Breast epithelium (tissue), 4 donors: ENCODE measurements around the gene RANBP3L. TPM values are rescaled to one million over a fixed set of nuclear protein-coding genes. Genes with fewer than 3 reads are reported as not detected.

Experiments
- DNase-seq, 2 donors: peaks; one replicate each; pipeline ENCODE4 v3.0.0-alpha.2; 2019; ENCODE audit warnings: low spot score in 2 of 2
- H3K27ac ChIP-seq, 2 donors: fragments of 200-600 bp; sonication (generic) in 1 of 2; one replicate each; pipeline ENCODE4 v1.5.1; 2016 to 2019; ENCODE audit warnings: mild to moderate bottlenecking in 1 of 2
- H3K27me3 ChIP-seq, 2 donors: fragments of 200-600 bp; sonication (generic) in 1 of 2; one replicate each; pipeline versions ENCODE4 v1.5.1 to v1.6.0; 2017 to 2019; ENCODE audit warnings: control low read depth in 1 of 2, mild to moderate bottlenecking in 1 of 2
- H3K36me3 ChIP-seq: fragments of 200-600 bp; one replicate; pipeline ENCODE4 v1.5.1; 2019
- H3K4me1 ChIP-seq, 2 donors: fragments of 200-600 bp; sonication (generic); one replicate each; pipeline ENCODE4 v1.5.1; 2016 to 2019; ENCODE audit warnings: control low read depth in 1 of 2
- H3K4me3 ChIP-seq, 3 donors: fragments of 200-600 bp; sonication (generic); 1 replicate in 2 of 3; 2 replicates in 1 of 3; pipeline ENCODE4 v1.5.1; 2016 to 2019; ENCODE audit warnings: mild to moderate bottlenecking in 3 of 3, moderate library complexity in 2 of 3
- H3K9me3 ChIP-seq, 2 donors: fragments of 200-600 bp; sonication (generic) in 1 of 2; one replicate each; pipeline ENCODE4 v1.5.1; 2016 to 2019; ENCODE audit warnings: control low read depth in 1 of 2
- CTCF ChIP-seq, 3 donors: fragments of 450-650 bp; IDR thresholded peaks; one replicate each; pipeline ENCODE4 v1.5.1; 2016 to 2017; ENCODE audit warnings: antibody characterized with exemption in 3 of 3, mild to moderate bottlenecking in 3 of 3, moderate library complexity in 3 of 3
- POLR2A ChIP-seq: fragments of 450-650 bp; IDR thresholded peaks from one replicate; pipeline ENCODE4 v1.6.1; 2016; ENCODE audit warnings: antibody characterized with exemption, mild to moderate bottlenecking, moderate library complexity
- POLR2AphosphoS5 ChIP-seq, 3 donors: sonication (generic); formaldehyde crosslinking; IDR thresholded peaks; one replicate each; pipeline ENCODE4 v1.6.1; 2017; ENCODE audit warnings: antibody characterized with exemption in 3 of 3
- intact Hi-C: fragments of 100-400 bp; cut with DNase I; formaldehyde crosslinking; loops from one replicate; pipeline ENCODE4 v1.15.1; 2023; ENCODE audit warnings: low total_unique reads
- total RNA-seq, 3 donors: library from RNA; depleted of rRNA; stranded (reverse); fragments of >200 nt; gene quantifications; one replicate each; pipeline ENCODE4 v1.1.0, GENCODE V29; 2016

RANBP3L gene
- total RNA-seq, 3 donors from 2014 or later = 2.3 to 22.2 (median 11.0) TPM

GRCh38 chr5:36281626-36282025 is 20.1 kb downstream of the RANBP3L start:
- Histone ChIP-seq H3K36me3 (no peaks in the 10 kb centered on the region), H3K27ac (no peak overlapping the region), H3K4me1 (no peaks in the 10 kb centered on the region), H3K27me3 (no peaks in the 10 kb centered on the region), H3K9me3 (no peaks in the 10 kb centered on the region), H3K4me3 (no peak overlapping the region)
- intact Hi-C loops = no loop called here
- TF ChIP-seq POLR2AphosphoS5 (IDR thresholded peaks at IDR 0.05) (no peak), CTCF (IDR thresholded peaks at IDR 0.05) (no peak), POLR2A (no peak)
- DNase-seq = no peak

- Histone ChIP-seq H3K36me3 (no peaks in the 10 kb centered on the region), H3K9me3 (no peaks in the 10 kb centered on the region), H3K4me3 (no peak overlapping the region), H3K27ac (no peak overlapping the region), H3K4me1 (no peaks in the 10 kb centered on the region), H3K27me3 (no peaks in the 10 kb centered on the region)
- no peak for DNase-seq
- TF ChIP-seq CTCF (IDR thresholded peaks at IDR 0.05) (no peak), POLR2A (no peak), POLR2AphosphoS5 (IDR thresholded peaks at IDR 0.05) (no peak)
- intact Hi-C loops = no loop called here
These were observed 22.5 kb downstream of the RANBP3L start for GRCh38 chr5:36279054-36279698.

- H3K4me3 ChIP-seq = no peak overlapping the region
- no peaks in the 10 kb centered on the region for H3K27me3 ChIP-seq
- H3K36me3 ChIP-seq = no peaks in the 10 kb centered on the region
- no peak overlapping the region for H3K27ac ChIP-seq
- intact Hi-C loops = no loop called here
- H3K9me3 ChIP-seq = no peaks in the 10 kb centered on the region
- TF ChIP-seq POLR2AphosphoS5 (IDR thresholded peaks at IDR 0.05) = no peak
- no peak for TF ChIP-seq CTCF (IDR thresholded peaks at IDR 0.05)
- TF ChIP-seq POLR2A = no peak
- H3K4me1 ChIP-seq = no peaks in the 10 kb centered on the region
- no peak for DNase-seq
These were observed 24.1 kb downstream of the RANBP3L start for GRCh38 chr5:36277521-36278176.

- intact Hi-C loops = no loop called here
- no peak for DNase-seq
- no peaks in the 10 kb centered on the region for H3K27me3 ChIP-seq
- no peak for TF ChIP-seq POLR2A
- no peak for TF ChIP-seq CTCF (IDR thresholded peaks at IDR 0.05)
- no peak for TF ChIP-seq POLR2AphosphoS5 (IDR thresholded peaks at IDR 0.05)
- no peaks in the 10 kb centered on the region for H3K4me1 ChIP-seq
- H3K36me3 ChIP-seq = no peaks in the 10 kb centered on the region
- H3K9me3 ChIP-seq = no peaks in the 10 kb centered on the region
- no peak overlapping the region for H3K4me3 ChIP-seq
- H3K27ac ChIP-seq = no peak overlapping the region
These were observed 24.8 kb downstream of the RANBP3L start for GRCh38 chr5:36276864-36277263.

- H3K4me3 ChIP-seq = no peak overlapping the region
- no peaks in the 10 kb centered on the region for H3K36me3 ChIP-seq
- no peak overlapping the region for H3K27ac ChIP-seq
- intact Hi-C loops = no loop called here
- H3K9me3 ChIP-seq = no peaks in the 10 kb centered on the region
- TF ChIP-seq POLR2AphosphoS5 (IDR thresholded peaks at IDR 0.05) (no peak), CTCF (IDR thresholded peaks at IDR 0.05) (no peak), POLR2A (no peak)
- no peaks in the 10 kb centered on the region for H3K4me1 ChIP-seq
- no peak for DNase-seq
- no peaks in the 10 kb centered on the region for H3K27me3 ChIP-seq
These were observed 27.7 kb downstream of the RANBP3L start for GRCh38 chr5:36273809-36274526.
